Activated B cell treated with CpG ODN at 0.5 μM for 24 hours (primary cell): ENCODE results near the gene OR6N2. TPM values are rescaled to one million over a fixed set of nuclear protein-coding genes. Genes with fewer than 3 reads are reported as not detected.

Experiments used
- ATAC-seq: fragments of 200-7000 bp; cut with Tn5 transposase; one replicate; pipeline ENCODE4 v1.10.0; 2021; ENCODE audit warnings: low read depth, mild to moderate bottlenecking, moderate library complexity
- CTCF ChIA-PET: fragments of 350-600 bp; sonication (Branson Sonifier 250); formaldehyde crosslinking; loops from one replicate; lab custom pipeline; 2021; ENCODE audit warnings: antibody characterized with exemption; lab: Charles Lee
- POLR2A ChIA-PET: fragments of 350-600 bp; sonication (Branson Sonifier 250); formaldehyde crosslinking; loops from one replicate; lab custom pipeline; 2021; ENCODE audit warnings: antibody characterized with exemption; lab: Charles Lee
- DNase-seq: peaks from one replicate; pipeline ENCODE4 v3.0.0; 2022
- H3K27ac Mint-ChIP-seq: one replicate; pipeline ENCODE4 v1.8.0; 2020; ENCODE audit warnings: mixed read lengths
- H3K27me3 Mint-ChIP-seq: one replicate; pipeline ENCODE4 v1.8.0; 2021; ENCODE audit warnings: mixed read lengths
- H3K36me3 Mint-ChIP-seq: one replicate; pipeline ENCODE4 v1.8.0; 2021; ENCODE audit warnings: low read depth, mixed read lengths
- H3K4me1 Mint-ChIP-seq: one replicate; pipeline ENCODE4 v1.8.0; 2021; ENCODE audit warnings: mixed read lengths
- H3K4me3 Mint-ChIP-seq: one replicate; pipeline ENCODE4 v1.8.0; 2020; ENCODE audit warnings: mild to moderate bottlenecking, mixed read lengths
- H3K9me3 Mint-ChIP-seq: one replicate; pipeline ENCODE4 v1.8.0; 2020; ENCODE audit warnings: mixed read lengths
- CTCF ChIP-seq: fragments of 200-600 bp; IDR thresholded peaks from one replicate; pipeline ENCODE4 v1.8.0; 2022; ENCODE audit warnings: antibody characterized with exemption, mild to moderate bottlenecking
- intact Hi-C: fragments of 100-400 bp; cut with micrococcal nuclease; formaldehyde crosslinking; loops from one replicate; pipeline ENCODE4 v1.15.1; 2024
- total RNA-seq: library from RNA; stranded (reverse); gene quantifications from 2 replicates; pipeline ENCODE4 v1.2.3, GENCODE V29; 2022

The OR6N2 gene
- total RNA-seq, 1 donor from 2014 or later, result not detected

- no peak for TF ChIP-seq CTCF
- DNase-seq, result no peak
- Mint-ChIP-seq H3K9me3 (no peaks in the 10 kb centered on the region), H3K27me3 (peaks cover 3% of the 10 kb centered on the region), H3K4me1 (no peaks in the 10 kb centered on the region), H3K27ac (no peak overlapping the region), H3K36me3 (no peaks in the 10 kb centered on the region), H3K4me3 (no peak overlapping the region)
- intact Hi-C loops, result no loop called here
- ATAC-seq, result no peak
- ChIA-PET CTCF (no interaction called here), POLR2A (no interaction called here)
These were observed 49.3 kb downstream of the OR6N2 start for GRCh38 chr1:158731707-158732106.

GRCh38 chr1:158730453-158730852 lies 50.6 kb downstream of the OR6N2 start:
- H3K4me3 Mint-ChIP-seq, result no peak overlapping the region
- ATAC-seq, result no peak
- no peaks in the 10 kb centered on the region for H3K36me3 Mint-ChIP-seq
- H3K27me3 Mint-ChIP-seq, result peaks cover 5% of the 10 kb centered on the region
- intact Hi-C loops, result no loop called here
- no peak for DNase-seq
- no peak for TF ChIP-seq CTCF
- ChIA-PET POLR2A (no interaction called here), CTCF (no interaction called here)
- H3K9me3 Mint-ChIP-seq, result no peaks in the 10 kb centered on the region
- no peaks in the 10 kb centered on the region for H3K4me1 Mint-ChIP-seq
- no peak overlapping the region for H3K27ac Mint-ChIP-seq

GRCh38 chr1:158728510-158729225 lies 52.3 kb downstream of the OR6N2 start:
- no peaks in the 10 kb centered on the region for H3K36me3 Mint-ChIP-seq
- intact Hi-C loops, result no loop called here
- no peaks in the 10 kb centered on the region for H3K9me3 Mint-ChIP-seq
- ChIA-PET CTCF (no interaction called here), POLR2A (no interaction called here)
- peaks cover 15% of the 10 kb centered on the region for H3K27me3 Mint-ChIP-seq
- no peaks in the 10 kb centered on the region for H3K4me1 Mint-ChIP-seq
- DNase-seq (no peak), ATAC-seq (no peak)
- no peak for TF ChIP-seq CTCF
- no peak overlapping the region for H3K4me3 Mint-ChIP-seq
- H3K27ac Mint-ChIP-seq, result no peak overlapping the region

- no peak for ATAC-seq
- Mint-ChIP-seq H3K27me3 (peaks cover 18% of the 10 kb centered on the region), H3K4me1 (no peaks in the 10 kb centered on the region), H3K9me3 (no peaks in the 10 kb centered on the region), H3K4me3 (no peak overlapping the region), H3K27ac (no peak overlapping the region), H3K36me3 (no peaks in the 10 kb centered on the region)
- POLR2A ChIA-PET, result no interaction called here
- no peak for DNase-seq
- CTCF ChIA-PET, result no interaction called here
- no peak for TF ChIP-seq CTCF
- intact Hi-C loops, result no loop called here
These were observed 56.6 kb downstream of the OR6N2 start for GRCh38 chr1:158724442-158724841.

Other genes starting within 250 kb of the OR6N2 start
- gene OR6Y1, start 226.8 kb downstream of the OR6N2 start, total RNA-seq, result not detected in 2 replicates
- gene OR6P1, start 210.6 kb downstream of the OR6N2 start, total RNA-seq, result not detected in 2 replicates
- gene OR10X1, start 201.3 kb downstream of the OR6N2 start, total RNA-seq, result not detected in 2 replicates
- not detected in 2 replicates for gene OR10Z1, start 175.9 kb downstream of the OR6N2 start, total RNA-seq
- not detected in 2 replicates for gene SPTA1, start 94.5 kb downstream of the OR6N2 start, total RNA-seq
- gene OR6K2, start 80.6 kb downstream of the OR6N2 start, total RNA-seq, result not detected in 2 replicates
- gene OR6K3, start 60.5 kb downstream of the OR6N2 start, total RNA-seq, result not detected in 2 replicates
- not detected in 2 replicates for gene OR6K6, start 26.5 kb downstream of the OR6N2 start, total RNA-seq
- not detected in 2 replicates for gene OR6N1, start 9.0 kb downstream of the OR6N2 start, total RNA-seq
- gene MNDA, start 50.1 kb upstream of the OR6N2 start, total RNA-seq, result 14.2 and 17.3 TPM in 2 replicates
- gene PYHIN1, start 150.3 kb upstream of the OR6N2 start, total RNA-seq, result 5.4 and 5.8 TPM in 2 replicates
- gene IFI16, start 228.7 kb upstream of the OR6N2 start, total RNA-seq, result 145 and 160 TPM in 2 replicates